GM12891 (cell line): Measurements from ENCODE around the gene DCP1B.

ENCODE experiments used
- POLR2A ChIP-seq: IDR thresholded peaks from 2 replicates; pipeline ENCODE4 v1.6.1; 2011; ENCODE audit warnings: low read depth, low read length, control low read depth
- POLR2AphosphoS5 ChIP-seq: IDR thresholded peaks from 2 replicates; pipeline ENCODE4 v1.6.1; 2011; ENCODE audit warnings: low read depth, low read length, control low read depth
- TAF1 ChIP-seq: IDR thresholded peaks from 2 replicates; pipeline ENCODE4 v1.6.1; 2011; ENCODE audit warnings: low read depth, low read length, control low read depth

- TF ChIP-seq POLR2A (no peak), POLR2AphosphoS5 (no peak), TAF1 (no peak)
Measured at GRCh38 chr12:1992732-1993131, 11.5 kb downstream of the DCP1B start.
